ENCODE results near the gene PGD. TPM values are rescaled to one million over a fixed set of nuclear protein-coding genes. Genes with fewer than 3 reads are reported as not detected.
A peak's percentile ranks its signal among the peaks of the same experiment; 100 is the strongest.
"Not testable (repeated sequence)": the region's sequence is repeated elsewhere in the genome, so short reads cannot be mapped to it uniquely, and the experiment has no call there.

Gene PGD
- total RNA-seq, 1 donor from 2014 or later: 239 TPM

GRCh38 chr1:10421637-10422036, 22.8 kb downstream of the PGD start:
- H3K27me3 ChIP-seq (ENCODE audit: control insufficient read depth, insufficient read depth, low read length): no peaks in the 10 kb centered on the region
- no peak for TF ChIP-seq CTCF (IDR thresholded peaks at IDR 0.05; ENCODE audit: insufficient read depth, low read length, poor library complexity, severe bottlenecking)
- no peak overlapping the region for H3K4me3 ChIP-seq (ENCODE audit: low read depth, low read length)
- no peak for DNase-seq (ENCODE audit: low read depth)
- H3K36me3 ChIP-seq (ENCODE audit: control insufficient read depth, insufficient read depth, low read length): peaks cover 3% of the 10 kb centered on the region

- Histone ChIP-seq H3K27me3 (ENCODE audit: control insufficient read depth, insufficient read depth, low read length) (no peaks in the 10 kb centered on the region), H3K4me3 (ENCODE audit: low read depth, low read length) (no peak overlapping the region), H3K36me3 (ENCODE audit: control insufficient read depth, insufficient read depth, low read length) (peaks cover 3% of the 10 kb centered on the region)
- no peak for TF ChIP-seq CTCF (IDR thresholded peaks at IDR 0.05; ENCODE audit: insufficient read depth, low read length, poor library complexity, severe bottlenecking)
- no peak for DNase-seq (ENCODE audit: low read depth)
These were observed 25.2 kb downstream of the PGD start for GRCh38 chr1:10424034-10424433.

GRCh38 chr1:10424651-10425050, 25.8 kb downstream of the PGD start:
- DNase-seq (ENCODE audit: low read depth): no peak
- TF ChIP-seq CTCF (IDR thresholded peaks at IDR 0.05; ENCODE audit: insufficient read depth, low read length, poor library complexity, severe bottlenecking): no peak

GRCh38 chr1:10425826-10426534, 27.1 kb downstream of the PGD start:
- H3K36me3 ChIP-seq (ENCODE audit: control insufficient read depth, insufficient read depth, low read length); H3K4me3 ChIP-seq (ENCODE audit: low read depth, low read length); H3K27me3 ChIP-seq (ENCODE audit: control insufficient read depth, insufficient read depth, low read length); DNase-seq (ENCODE audit: low read depth): not testable (repeated sequence)

More at GRCh38 chr1:10424651-10425050, 25.8 kb downstream of the PGD start:
- Histone ChIP-seq H3K4me3 (ENCODE audit: low read depth, low read length) (no peak overlapping the region), H3K27me3 (ENCODE audit: control insufficient read depth, insufficient read depth, low read length) (no peaks in the 10 kb centered on the region), H3K36me3 (ENCODE audit: control insufficient read depth, insufficient read depth, low read length) (peaks cover 2% of the 10 kb centered on the region)

GRCh38 chr1:10426535-10426848, 27.6 kb downstream of the PGD start:
- DNase-seq (ENCODE audit: low read depth); H3K36me3 ChIP-seq (ENCODE audit: control insufficient read depth, insufficient read depth, low read length); H3K4me3 ChIP-seq (ENCODE audit: low read depth, low read length); H3K27me3 ChIP-seq (ENCODE audit: control insufficient read depth, insufficient read depth, low read length): not testable (repeated sequence)

GRCh38 chr1:10428984-10429383, 30.1 kb downstream of the PGD start:
- no peak for DNase-seq (ENCODE audit: low read depth)
- Histone ChIP-seq H3K27me3 (ENCODE audit: control insufficient read depth, insufficient read depth, low read length) (no peaks in the 10 kb centered on the region), H3K4me3 (ENCODE audit: low read depth, low read length) (no peak overlapping the region), H3K36me3 (ENCODE audit: control insufficient read depth, insufficient read depth, low read length) (no peaks in the 10 kb centered on the region)
- no peak for TF ChIP-seq CTCF (IDR thresholded peaks at IDR 0.05; ENCODE audit: insufficient read depth, low read length, poor library complexity, severe bottlenecking)

GRCh38 chr1:10429868-10430215, 31.0 kb downstream of the PGD start:
- TF ChIP-seq CTCF (IDR thresholded peaks at IDR 0.05; ENCODE audit: insufficient read depth, low read length, poor library complexity, severe bottlenecking): no peak
- H3K4me3 ChIP-seq (ENCODE audit: low read depth, low read length): peak overlapping the region; percentile 68
- DNase-seq (ENCODE audit: low read depth): no peak

More at GRCh38 chr1:10429868-10430215, 31.0 kb downstream of the PGD start:
- Histone ChIP-seq H3K27me3 (ENCODE audit: control insufficient read depth, insufficient read depth, low read length) (no peaks in the 10 kb centered on the region), H3K36me3 (ENCODE audit: control insufficient read depth, insufficient read depth, low read length) (no peaks in the 10 kb centered on the region)
